GM19035 (cell line): Measurements from ENCODE around the gene IKBIP.
"Not testable (repeated sequence)": the region's sequence is repeated elsewhere in the genome, so short reads cannot be mapped to it uniquely, and the experiment has no call there.

Source experiments
- ATAC-seq: cut with Tn5 transposase; IDR thresholded peaks from one replicate; pipeline ENCODE4 v1.9.1; 2021; ENCODE audit not compliant: unreplicated experiment

Gene IKBIP

GRCh38 chr12:98638009-98638408, 6.6 kb downstream of the IKBIP start:
- ATAC-seq: no peak

GRCh38 chr12:98637068-98637467, 7.5 kb downstream of the IKBIP start:
- no peak for ATAC-seq

DNA sequence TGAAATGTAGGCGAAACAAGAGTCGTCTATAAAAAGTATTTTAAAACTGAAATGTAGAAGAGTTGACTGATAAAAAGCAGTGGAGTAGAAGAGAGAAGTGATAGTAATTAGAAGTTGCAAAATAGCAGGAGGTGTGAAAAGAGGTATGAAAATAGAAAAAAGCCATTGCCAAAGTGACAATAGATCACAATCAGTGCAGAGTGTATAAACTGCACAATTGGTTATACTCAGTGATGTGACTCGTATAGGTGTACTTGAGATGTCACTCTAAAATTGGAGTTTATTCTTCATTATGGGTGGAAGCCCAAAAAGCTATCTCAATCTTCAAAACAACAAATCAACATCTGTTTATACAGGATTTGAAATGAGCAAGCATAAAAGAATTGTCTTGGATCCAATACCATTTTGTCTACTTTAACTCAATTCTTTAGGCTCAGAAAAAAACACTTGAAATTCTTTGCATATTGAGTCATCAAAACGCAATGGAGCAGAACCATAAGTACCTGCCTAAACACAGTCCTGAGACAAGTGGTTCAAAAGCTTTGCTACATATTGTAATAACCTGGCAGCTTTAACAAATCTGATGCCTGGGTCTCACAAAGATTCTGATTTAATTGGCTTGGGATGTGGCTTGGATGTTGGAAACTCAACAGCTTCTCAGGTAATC, 8.8 kb downstream of the IKBIP start:
- peak; percentile 87 for ATAC-seq

DNA sequence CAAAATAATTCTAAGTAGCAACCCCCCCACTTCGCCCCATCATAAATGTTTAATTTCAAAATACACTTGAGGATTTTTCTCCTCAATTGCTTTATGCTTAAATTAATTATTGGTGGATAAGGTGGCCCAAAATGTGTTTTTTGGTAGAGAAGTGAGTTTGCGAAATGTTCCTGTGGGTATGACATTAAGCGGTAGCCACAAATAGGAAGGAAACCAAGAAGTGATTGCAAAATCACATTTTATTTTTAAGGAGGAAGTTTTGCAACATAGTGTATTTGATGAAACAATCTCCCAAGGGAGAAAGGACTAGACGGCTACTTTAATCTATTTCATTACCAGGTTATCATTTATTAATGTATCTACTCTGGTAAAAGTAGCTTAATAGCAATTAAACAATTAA, 25.6 kb downstream of the IKBIP start:
- no peak for ATAC-seq

GRCh38 chr12:98612696-98613334, 31.8 kb downstream of the IKBIP start:
- ATAC-seq: peak; percentile 77

- ATAC-seq: no peak
These were observed 34.0 kb downstream of the IKBIP start for GRCh38 chr12:98610596-98610995.

DNA sequence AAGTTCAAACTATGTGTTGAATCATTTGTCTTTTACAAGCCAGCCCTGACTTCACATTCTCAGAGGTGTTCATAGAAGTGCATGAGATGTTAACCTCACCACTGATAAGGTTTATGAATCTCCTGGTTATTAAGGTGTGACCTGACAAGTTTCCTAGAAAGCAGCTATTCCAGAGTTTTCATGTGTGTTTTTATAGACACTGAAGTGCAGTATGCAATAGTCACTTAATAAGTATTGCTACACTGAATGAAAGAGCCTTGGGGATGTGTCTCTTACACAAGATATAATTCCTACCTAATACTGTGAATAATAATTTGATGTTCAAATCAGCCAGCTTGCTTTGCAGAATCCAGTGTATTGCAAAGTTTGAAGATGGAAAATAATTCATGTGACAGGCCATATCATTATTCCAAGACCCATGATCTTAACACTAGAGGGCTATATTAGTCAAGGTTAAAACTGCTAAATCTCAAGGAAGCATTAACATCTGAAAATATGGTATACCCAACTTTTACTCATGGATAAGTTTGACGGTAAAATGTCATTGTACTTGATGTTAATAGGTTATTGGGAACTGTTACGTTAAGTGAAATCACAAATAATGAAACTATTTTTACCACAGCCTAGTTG, 38.1 kb downstream of the IKBIP start:
- no peak for ATAC-seq

DNA sequence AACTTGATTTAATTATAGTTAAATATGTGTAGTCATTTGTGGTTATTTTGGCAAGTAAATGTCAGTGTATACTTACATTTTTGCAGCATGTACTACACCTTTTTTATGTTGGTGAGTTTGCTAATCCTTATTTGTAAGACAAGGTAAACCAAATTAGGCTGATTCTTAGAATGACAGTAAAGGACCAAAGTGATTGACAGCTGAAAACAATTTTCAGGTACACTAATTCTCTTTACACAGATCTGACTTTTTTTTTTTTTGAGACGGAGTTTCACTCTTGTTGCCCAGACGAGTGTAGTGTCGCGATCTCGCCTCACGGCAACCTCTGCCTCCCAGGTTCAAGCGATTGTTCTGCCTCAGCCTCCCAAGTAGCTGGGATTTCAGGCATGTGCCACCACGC, 42.7 kb downstream of the IKBIP start:
- no peak for ATAC-seq

- ATAC-seq: not testable (repeated sequence)
These were observed 47.3 kb downstream of the IKBIP start for GRCh38 chr12:98597313-98597712.

GRCh38 chr12:98595243-98595988, 49.2 kb downstream of the IKBIP start:
- no peak for ATAC-seq

DNA sequence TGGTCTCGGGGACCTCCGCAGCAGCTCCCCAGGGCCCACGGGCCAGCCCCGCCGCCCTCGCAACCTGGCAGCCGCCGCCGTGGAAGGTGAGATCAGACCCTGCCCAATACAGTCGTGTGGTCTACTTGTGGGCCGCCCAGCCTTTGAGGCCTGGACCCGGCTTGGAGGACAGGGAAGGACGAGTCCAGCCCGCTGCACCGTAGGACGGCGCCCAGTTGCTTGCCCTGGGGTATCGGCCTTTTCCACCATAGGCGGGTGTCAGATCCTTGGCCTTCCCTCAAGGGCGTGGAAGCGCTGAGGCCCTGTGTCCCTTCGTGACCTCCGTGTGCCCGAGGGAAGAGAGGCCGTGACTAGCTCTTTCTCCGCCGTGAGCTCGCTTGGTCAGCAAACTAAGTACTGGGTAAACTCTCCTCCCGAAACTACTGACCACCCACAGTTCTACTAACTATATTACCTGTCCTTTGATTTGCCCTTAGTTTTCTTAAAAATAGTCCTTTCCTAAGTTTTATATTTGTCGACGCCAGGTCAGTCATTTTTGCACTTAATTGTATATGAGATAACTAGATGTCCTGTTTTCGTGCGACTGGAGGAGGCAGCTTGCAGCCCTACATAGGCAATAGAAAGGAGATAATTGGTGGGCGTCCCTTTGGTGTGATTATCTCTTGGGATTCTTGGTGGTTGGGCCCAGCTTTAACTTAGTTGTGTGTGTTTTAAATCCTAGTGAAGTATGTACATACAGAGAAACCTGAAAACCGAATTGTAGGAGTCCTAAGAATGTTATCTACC, 50.3 kb downstream of the IKBIP start:
- no peak for ATAC-seq

DNA sequence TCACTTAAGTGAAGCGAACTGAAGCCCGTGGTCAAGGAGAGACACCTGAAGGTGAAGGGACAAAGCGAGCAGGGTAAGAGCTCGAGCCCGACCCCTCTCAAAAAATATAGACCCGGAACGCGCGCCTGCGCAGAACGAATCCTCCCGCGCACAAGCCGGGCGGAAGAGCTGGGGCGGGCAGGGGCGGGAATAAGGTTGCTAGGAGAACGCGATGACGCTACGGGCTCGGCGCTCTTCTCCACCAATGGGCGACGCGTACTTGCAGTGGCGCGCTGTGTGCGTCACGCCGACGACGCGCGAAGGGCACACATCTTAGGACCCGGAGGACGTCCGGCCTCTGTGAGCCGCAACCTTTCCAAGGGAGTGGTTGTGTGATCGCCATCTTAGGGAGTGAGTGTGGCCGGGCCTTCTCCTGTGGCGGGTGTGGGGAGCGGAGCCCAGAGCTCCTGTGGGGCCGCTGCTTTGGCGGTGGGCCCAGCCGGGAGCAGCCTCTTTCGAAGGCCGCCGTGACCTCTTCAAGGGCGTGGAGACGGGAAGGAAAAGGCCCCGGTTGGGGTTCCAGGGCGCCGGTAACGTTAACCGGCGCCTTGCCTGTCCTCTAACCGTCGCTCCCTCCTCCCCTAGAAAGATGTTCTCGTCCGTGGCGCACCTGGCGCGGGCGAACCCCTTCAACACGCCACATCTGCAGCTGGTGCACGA, 51.1 kb downstream of the IKBIP start, which contains the start of gene SLC25A3:
TSS of gene SLC25A3 (plus strand) at position 336 of the 699 bp plus-strand sequence. CDS start at position 629, 293 bp downstream.
- ATAC-seq: peak; percentile 99

- peak; percentile 0 for ATAC-seq
These were observed 51.7 kb downstream of the IKBIP start for GRCh38 chr12:98592825-98593322.

- no peak for ATAC-seq
These were observed 53.4 kb downstream of the IKBIP start for GRCh38 chr12:98591209-98591608.

- no peak for ATAC-seq
These were observed 57.5 kb downstream of the IKBIP start for GRCh38 chr12:98587084-98587483.

DNA sequence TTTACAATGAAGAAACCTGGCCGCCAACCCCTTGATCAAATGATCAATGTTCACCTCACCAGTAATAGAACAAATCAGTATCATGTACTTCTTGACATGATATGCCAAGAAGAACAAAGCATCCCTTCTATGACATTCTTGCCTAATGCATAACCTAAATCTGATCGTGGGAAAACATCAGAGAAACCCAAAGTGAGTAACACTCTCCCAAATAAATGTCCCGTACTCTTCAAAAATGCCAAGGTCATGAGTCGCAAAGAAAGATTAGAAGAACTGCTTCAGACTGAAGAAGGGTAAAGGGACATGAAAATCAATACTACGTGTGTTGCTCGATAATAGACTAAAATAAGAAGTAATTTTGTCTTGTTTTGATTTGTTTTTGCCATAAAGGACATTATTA, 62.5 kb downstream of the IKBIP start:
- no peak for ATAC-seq

- ATAC-seq: no peak
These were observed 63.5 kb downstream of the IKBIP start for GRCh38 chr12:98581101-98581500.

- no peak for ATAC-seq
These were observed 63.9 kb downstream of the IKBIP start for GRCh38 chr12:98580695-98581094.

DNA sequence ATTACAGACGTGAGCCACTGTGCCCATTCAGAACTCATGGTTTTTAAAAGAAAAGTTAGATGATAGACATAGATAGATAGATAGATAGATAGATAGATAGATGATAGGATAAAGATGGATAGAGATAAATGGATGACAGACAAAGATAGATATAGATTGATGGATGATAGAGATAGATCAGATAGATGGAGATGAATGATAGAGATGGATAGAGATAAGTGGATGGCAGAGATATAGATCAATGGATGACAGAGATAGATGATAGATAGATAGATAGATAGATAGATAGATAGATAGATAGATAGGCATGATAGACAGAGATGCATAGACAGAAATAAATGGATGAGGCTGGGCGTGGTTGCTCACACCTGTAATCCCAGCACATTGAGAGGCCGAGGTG, 64.8 kb downstream of the IKBIP start:
- no peak for ATAC-seq

- ATAC-seq: no peak
These were observed 65.2 kb downstream of the IKBIP start for GRCh38 chr12:98579347-98579746.
